WTC11 (cell line): Measurements from ENCODE around the gene BABAM2. TPM values are rescaled to one million over a fixed set of nuclear protein-coding genes. Genes with fewer than 3 reads are reported as not detected.

Experiments
- ATAC-seq: fragments of 200-7000 bp; cut with Tn5 transposase; 2 replicates; pipeline ENCODE4 v1.10.0; 2021; ENCODE audit warnings: mild to moderate bottlenecking, moderate library complexity
- CTCF ChIA-PET: fragments of 300-600 bp; sonication (Branson Sonifier 250); formaldehyde crosslinking; loops from one replicate; lab custom pipeline; 2021; ENCODE audit warnings: antibody characterized with exemption; lab: Charles Lee
- POLR2A ChIA-PET: fragments of 350-600 bp; sonication (Branson Sonifier 250); formaldehyde crosslinking; loops from one replicate; lab custom pipeline; 2021; ENCODE audit warnings: antibody characterized with exemption; lab: Charles Lee
- DNase-seq: peaks from one replicate; pipeline ENCODE4 v3.0.0; 2021; ENCODE audit warnings: low spot score
- H3K27ac Mint-ChIP-seq: 2 replicates; pipeline ENCODE4 v1.8.0; 2021; ENCODE audit warnings: mixed read lengths
- H3K27me3 Mint-ChIP-seq: 2 replicates; pipeline ENCODE4 v1.8.0; 2021; ENCODE audit warnings: low read depth, mild to moderate bottlenecking, moderate library complexity, mixed read lengths
- H3K36me3 Mint-ChIP-seq: 2 replicates; pipeline ENCODE4 v1.8.0; 2021; ENCODE audit warnings: mixed read lengths
- H3K4me1 Mint-ChIP-seq: 2 replicates; pipeline ENCODE4 v1.8.0; 2022; ENCODE audit warnings: mixed read lengths
- H3K4me3 Mint-ChIP-seq: 2 replicates; pipeline ENCODE4 v1.8.0; 2021; ENCODE audit warnings: mild to moderate bottlenecking, moderate library complexity, mixed read lengths
- H3K9me3 Mint-ChIP-seq: 2 replicates; pipeline ENCODE4 v1.8.0; 2021; ENCODE audit warnings: mixed read lengths
- AR ChIP-seq: fragments of 250-450 bp; sonication (Bioruptor Pico); IDR thresholded peaks from 2 replicates; pipeline ENCODE4 v1.9.0; 2021; ENCODE audit warnings: mild to moderate bottlenecking
- CREM ChIP-seq: sonication (generic); formaldehyde crosslinking; IDR thresholded peaks from 2 replicates; pipeline ENCODE4 v1.8.1; 2022; ENCODE audit warnings: mild to moderate bottlenecking, missing genetic modification reagents, moderate library complexity
- ERG ChIP-seq: fragments of 250-450 bp; sonication (Bioruptor Pico); IDR thresholded peaks from 2 replicates; pipeline ENCODE4 v1.8.0; 2021; ENCODE audit warnings: mild to moderate bottlenecking
- ETV6 ChIP-seq: sonication (generic); formaldehyde crosslinking; IDR thresholded peaks from 2 replicates; pipeline ENCODE4 v1.8.1; 2022; ENCODE audit warnings: mild to moderate bottlenecking, missing genetic modification reagents
- GRHL2 ChIP-seq: fragments of 250-450 bp; sonication (Bioruptor Pico); IDR thresholded peaks from 2 replicates; pipeline ENCODE4 v1.8.0; 2022; ENCODE audit warnings: mild to moderate bottlenecking, moderate library complexity; ENCODE audit not compliant: insufficient replicate concordance, severe bottlenecking
- STAT6 ChIP-seq: sonication (generic); formaldehyde crosslinking; conservative IDR thresholded peaks from 2 replicates; pipeline ENCODE4 v1.8.1; 2023; ENCODE audit warnings: mild to moderate bottlenecking, low read depth, missing genetic modification reagents, moderate library complexity
- TEAD1 ChIP-seq: sonication (generic); formaldehyde crosslinking; IDR thresholded peaks from 2 replicates; pipeline ENCODE4 v1.8.0; 2022; ENCODE audit warnings: mild to moderate bottlenecking, missing genetic modification reagents
- TP53 ChIP-seq: sonication (generic); formaldehyde crosslinking; IDR thresholded peaks from 2 replicates; pipeline ENCODE4 v1.8.1; 2023; ENCODE audit warnings: mild to moderate bottlenecking, missing genetic modification reagents
- ZMAT4 ChIP-seq: fragments of 250-450 bp; sonication (Bioruptor Pico); IDR thresholded peaks from 2 replicates; pipeline ENCODE4 v1.9.0; 2021; ENCODE audit warnings: mild to moderate bottlenecking
- ZNF281 ChIP-seq: sonication (generic); formaldehyde crosslinking; IDR thresholded peaks from 2 replicates; pipeline ENCODE4 v1.8.0; 2023; ENCODE audit warnings: mild to moderate bottlenecking, missing genetic modification reagents
- ZNF532 ChIP-seq: fragments of 250-450 bp; sonication (Bioruptor Pico); IDR thresholded peaks from 2 replicates; pipeline ENCODE4 v1.9.0; 2021; ENCODE audit warnings: mild to moderate bottlenecking, borderline replicate concordance
- total RNA-seq: library from RNA; stranded (reverse); gene quantifications from 3 replicates; pipeline ENCODE4 v1.2.3, GENCODE V29; 2021

Gene BABAM2
- total RNA-seq, 1 experiment from 2014 or later = 16.5 TPM

- TF ChIP-seq ZMAT4 (no peak), ETV6 (CRISPR knock-in tag) (no peak)
Observed at GRCh38 chr2:28282861-28283646, 392.5 kb downstream of the BABAM2 start (continued).

- Mint-ChIP-seq H3K4me3 (no peak overlapping the region), H3K36me3 (no peaks in the 10 kb centered on the region)
- no peak for TF ChIP-seq AR (CRISPR knock-in tag)
- no peak for TF ChIP-seq STAT6
- TF ChIP-seq, all 79 proteins: peak for 0
- POLR2A ChIA-PET = no interaction called here
- ATAC-seq (no peak), DNase-seq (no peak)
- no peaks in the 10 kb centered on the region for H3K4me1 Mint-ChIP-seq
- CTCF ChIA-PET = no interaction called here
- H3K9me3 Mint-ChIP-seq = no peaks in the 10 kb centered on the region
- 0 out of 2 replicates have a peak overlapping the region, but pooled peaks have one; percentile 36 for H3K27ac Mint-ChIP-seq
- H3K27me3 Mint-ChIP-seq = no peaks in the 10 kb centered on the region
Observed at GRCh38 chr2:28283861-28284260, 393.3 kb downstream of the BABAM2 start.

GRCh38 chr2:28286678-28287077, 396.1 kb downstream of the BABAM2 start:
- Mint-ChIP-seq H3K27me3 (no peaks in the 10 kb centered on the region), H3K27ac (0 out of 2 replicates have a peak overlapping the region, but pooled peaks have one; percentile 74), H3K36me3 (no peaks in the 10 kb centered on the region), H3K4me1 (no peaks in the 10 kb centered on the region), H3K9me3 (no peaks in the 10 kb centered on the region), H3K4me3 (no peak overlapping the region)
- ChIA-PET CTCF (no interaction called here), POLR2A (interaction anchor here (0.7 kb wide), 1 partner anchor 71 kb away, joined by 5 read pairs; no protein-coding TSS in a partner anchor)
- ATAC-seq = peak; percentile 36; the same call in 1 of the 2 replicates
- no peak for DNase-seq
- TF ChIP-seq ZNF281 (CRISPR knock-in tag) = no peak
- no peak for TF ChIP-seq TEAD1
- TF ChIP-seq ERG (CRISPR knock-in tag) = no peak
- TF ChIP-seq GRHL2 (CRISPR knock-in tag) = no peak
- TF ChIP-seq STAT6 = no peak
- TF ChIP-seq CREM (CRISPR knock-in tag) = no peak
- no peak for TF ChIP-seq TP53 (CRISPR knock-in tag)
- TF ChIP-seq ZNF532 (CRISPR knock-in tag) = no peak
